ENCODE results near the gene PRRC2B. TPM values are rescaled to one million over a fixed set of nuclear protein-coding genes. Genes with fewer than 3 reads are reported as not detected.
"Not testable (repeated sequence)": the region's sequence is repeated elsewhere in the genome, so short reads cannot be mapped to it uniquely, and the experiment has no call there.

The PRRC2B gene
- total RNA-seq (2021; ENCODE audit: unreplicated experiment): 200 TPM
- 124 TPM for polyA plus RNA-seq (2012; ENCODE audit: insufficient read length)
- percentile 92 among the genes with signal in this experiment for Bru-seq, nascent RNA
- BruChase-seq, experiment 1, labeled RNA remaining after a 2-hour chase: percentile 90 among the genes with signal in this experiment
- BruChase-seq, experiment 2, labeled RNA remaining after a 6-hour chase: percentile 95 among the genes with signal in this experiment
- long read RNA-seq, full-length matches to known transcripts: 4 of 117 reads
- long read RNA-seq, partial matches to known transcripts: 94 of 117 reads
- long read RNA-seq, other reads (novel, unspliced or antisense): 19 of 117 reads

DNA sequence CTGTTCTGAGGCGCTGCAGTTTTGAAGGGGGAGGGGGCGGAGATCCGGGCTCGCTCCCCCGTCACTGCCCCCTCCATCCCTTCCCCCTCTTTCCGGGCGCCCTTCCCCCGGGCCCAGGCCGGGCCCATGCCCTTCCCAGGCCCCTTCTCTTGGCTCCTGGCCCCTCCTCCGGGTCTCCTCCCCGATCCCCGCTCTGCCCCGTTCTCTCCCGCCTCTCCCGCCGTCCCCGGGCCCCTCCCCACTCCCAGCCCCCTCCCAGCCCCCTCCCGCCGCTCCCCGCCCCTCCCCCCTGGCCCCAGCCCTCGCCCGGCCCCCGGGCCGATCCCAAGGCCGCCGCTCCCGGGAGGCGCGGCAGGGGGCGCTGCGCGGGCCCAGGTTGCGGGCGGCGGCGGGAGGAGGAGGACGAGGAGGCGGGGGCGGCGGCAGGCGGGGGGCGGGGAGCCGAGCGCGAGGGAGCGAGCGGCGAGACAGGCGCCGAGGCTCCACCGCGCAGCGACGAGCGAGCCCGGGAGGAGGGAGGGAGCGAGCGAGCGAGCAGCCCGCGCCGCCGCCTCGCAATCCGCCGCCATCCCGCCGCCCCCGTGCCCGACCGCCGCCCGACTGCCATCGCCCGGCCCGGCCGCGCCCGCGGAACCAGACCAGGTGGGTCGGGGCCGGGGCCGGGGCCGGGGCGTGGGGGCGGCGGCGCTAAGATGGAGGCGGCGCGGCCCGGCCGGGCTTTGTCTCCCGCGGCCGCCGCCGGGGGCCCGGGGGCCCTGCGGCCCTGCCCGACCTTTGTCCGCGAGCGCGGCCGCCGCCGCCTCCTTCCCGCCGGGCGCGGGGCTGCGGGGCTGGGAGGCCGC, at the start of gene PRRC2B:
Gene PRRC2B, plus strand, starts transcription at position 465 of the 842 bp plus-strand sequence. CDS start 36,059 bp downstream, outside the sequence.
- in situ Hi-C loops (cut with HindIII; ENCODE audit: low pct_unique_long_range_greater_than_20kb, low sequenced_read_pairs) (no loop called here), intact Hi-C loops (cut with micrococcal nuclease; ENCODE audit: unreplicated experiment) (no loop called here)
- Histone ChIP-seq H3K27ac (ENCODE audit: low read length) (peak within 1 kb of the TSS; percentile 90), H3K4me1 (ENCODE audit: control insufficient read depth, insufficient read depth, low read length) (peaks cover 21% of the 10 kb centered on the region), H3K36me3 (ENCODE audit: control insufficient read depth, insufficient read depth, low read length) (peaks cover 2% of the 10 kb centered on the region), H3K9me3 (ENCODE audit: control insufficient read depth, insufficient read depth, low read depth, low read length) (no peaks in the 10 kb centered on the region), H3K27me3 (ENCODE audit: control insufficient read depth, insufficient read depth, low read length) (no peaks in the 10 kb centered on the region), H3K4me3 (ENCODE audit: low read depth in 2 of 2, low read length in 2 of 2) (peak within 1 kb of the TSS; percentile 85 to 88)
- TF ChIP-seq, protein P1, sequence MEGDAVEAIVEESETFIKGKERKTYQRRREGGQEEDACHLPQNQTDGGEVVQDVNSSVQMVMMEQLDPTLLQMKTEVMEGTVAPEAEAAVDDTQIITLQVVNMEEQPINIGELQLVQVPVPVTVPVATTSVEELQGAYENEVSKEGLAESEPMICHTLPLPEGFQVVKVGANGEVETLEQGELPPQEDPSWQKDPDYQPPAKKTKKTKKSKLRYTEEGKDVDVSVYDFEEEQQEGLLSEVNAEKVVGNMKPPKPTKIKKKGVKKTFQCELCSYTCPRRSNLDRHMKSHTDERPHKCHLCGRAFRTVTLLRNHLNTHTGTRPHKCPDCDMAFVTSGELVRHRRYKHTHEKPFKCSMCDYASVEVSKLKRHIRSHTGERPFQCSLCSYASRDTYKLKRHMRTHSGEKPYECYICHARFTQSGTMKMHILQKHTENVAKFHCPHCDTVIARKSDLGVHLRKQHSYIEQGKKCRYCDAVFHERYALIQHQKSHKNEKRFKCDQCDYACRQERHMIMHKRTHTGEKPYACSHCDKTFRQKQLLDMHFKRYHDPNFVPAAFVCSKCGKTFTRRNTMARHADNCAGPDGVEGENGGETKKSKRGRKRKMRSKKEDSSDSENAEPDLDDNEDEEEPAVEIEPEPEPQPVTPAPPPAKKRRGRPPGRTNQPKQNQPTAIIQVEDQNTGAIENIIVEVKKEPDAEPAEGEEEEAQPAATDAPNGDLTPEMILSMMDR (IDR thresholded peaks at IDR 0.05): peak; percentile 88
- no peak for TF ChIP-seq TCF7L2 (IDR thresholded peaks at IDR 0.05; ENCODE audit: low read depth, low read length)
- TF ChIP-seq, protein P2, sequence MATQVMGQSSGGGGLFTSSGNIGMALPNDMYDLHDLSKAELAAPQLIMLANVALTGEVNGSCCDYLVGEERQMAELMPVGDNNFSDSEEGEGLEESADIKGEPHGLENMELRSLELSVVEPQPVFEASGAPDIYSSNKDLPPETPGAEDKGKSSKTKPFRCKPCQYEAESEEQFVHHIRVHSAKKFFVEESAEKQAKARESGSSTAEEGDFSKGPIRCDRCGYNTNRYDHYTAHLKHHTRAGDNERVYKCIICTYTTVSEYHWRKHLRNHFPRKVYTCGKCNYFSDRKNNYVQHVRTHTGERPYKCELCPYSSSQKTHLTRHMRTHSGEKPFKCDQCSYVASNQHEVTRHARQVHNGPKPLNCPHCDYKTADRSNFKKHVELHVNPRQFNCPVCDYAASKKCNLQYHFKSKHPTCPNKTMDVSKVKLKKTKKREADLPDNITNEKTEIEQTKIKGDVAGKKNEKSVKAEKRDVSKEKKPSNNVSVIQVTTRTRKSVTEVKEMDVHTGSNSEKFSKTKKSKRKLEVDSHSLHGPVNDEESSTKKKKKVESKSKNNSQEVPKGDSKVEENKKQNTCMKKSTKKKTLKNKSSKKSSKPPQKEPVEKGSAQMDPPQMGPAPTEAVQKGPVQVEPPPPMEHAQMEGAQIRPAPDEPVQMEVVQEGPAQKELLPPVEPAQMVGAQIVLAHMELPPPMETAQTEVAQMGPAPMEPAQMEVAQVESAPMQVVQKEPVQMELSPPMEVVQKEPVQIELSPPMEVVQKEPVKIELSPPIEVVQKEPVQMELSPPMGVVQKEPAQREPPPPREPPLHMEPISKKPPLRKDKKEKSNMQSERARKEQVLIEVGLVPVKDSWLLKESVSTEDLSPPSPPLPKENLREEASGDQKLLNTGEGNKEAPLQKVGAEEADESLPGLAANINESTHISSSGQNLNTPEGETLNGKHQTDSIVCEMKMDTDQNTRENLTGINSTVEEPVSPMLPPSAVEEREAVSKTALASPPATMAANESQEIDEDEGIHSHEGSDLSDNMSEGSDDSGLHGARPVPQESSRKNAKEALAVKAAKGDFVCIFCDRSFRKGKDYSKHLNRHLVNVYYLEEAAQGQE (IDR thresholded peaks at IDR 0.05; ENCODE audit: insufficient read depth in 1 of 2, low read depth in 2 of 2, low read length in 1 of 2): no peak
- peak; percentile 46; the same call in 1 of the 2 replicates for TF ChIP-seq SIN3A (IDR thresholded peaks at IDR 0.05; ENCODE audit: borderline replicate concordance, insufficient read depth, low read depth, low read length)
- no peak for TF ChIP-seq POLR2AphosphoS5 (IDR thresholded peaks at IDR 0.05; ENCODE audit: low read depth, low read length)
- no TSS peak for BruUV-seq (replicated peaks)
- peak; percentile 67 for ATAC-seq
- ChIA-PET CTCF (no interaction called here), POLR2A (no interaction called here)
- no peak for DNase-seq (ENCODE audit: low read depth, low spot score)

DNA sequence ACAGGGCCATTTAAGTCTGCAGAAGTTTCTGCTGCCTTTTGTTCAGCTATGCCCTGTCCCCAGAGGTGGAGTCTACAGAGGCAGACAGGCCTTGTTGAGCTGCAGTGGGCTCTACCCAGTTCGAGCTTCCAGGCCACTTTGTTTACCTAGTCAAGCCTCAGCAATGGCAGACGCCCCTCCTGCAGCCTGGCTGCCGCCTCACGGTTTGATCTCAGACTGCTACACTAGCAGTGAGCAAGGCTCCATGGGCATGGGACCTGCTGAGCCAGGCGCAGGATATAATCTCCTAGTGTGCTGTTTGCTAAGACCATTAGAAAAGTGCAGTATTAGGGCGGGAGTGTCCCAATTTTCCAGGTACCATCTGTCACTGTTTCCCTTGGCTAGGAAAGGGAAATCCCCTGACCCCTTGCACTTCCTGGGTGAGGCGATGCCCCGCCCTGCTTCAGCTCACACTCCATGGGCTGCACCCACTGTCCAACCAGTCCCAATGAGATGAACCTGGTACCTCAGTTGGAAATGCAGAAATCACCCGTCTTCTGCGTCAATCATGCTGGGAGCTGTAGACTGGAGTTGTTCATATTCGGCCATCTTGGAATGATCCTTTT, 48.9 kb upstream of the PRRC2B start:
- POLR2A ChIA-PET; H3K36me3 ChIP-seq (ENCODE audit: control insufficient read depth, insufficient read depth, low read length); H3K4me1 ChIP-seq (ENCODE audit: control insufficient read depth, insufficient read depth, low read length); H3K4me3 ChIP-seq (ENCODE audit: low read depth in 2 of 2, low read length in 2 of 2); H3K27me3 ChIP-seq (ENCODE audit: control insufficient read depth, insufficient read depth, low read length); intact Hi-C loops (cut with micrococcal nuclease; ENCODE audit: unreplicated experiment); ATAC-seq; CTCF ChIA-PET; DNase-seq (ENCODE audit: low read depth, low spot score); H3K9me3 ChIP-seq (ENCODE audit: control insufficient read depth, insufficient read depth, low read depth, low read length); BruUV-seq (replicated peaks); H3K27ac ChIP-seq (ENCODE audit: low read length); in situ Hi-C loops (cut with HindIII; ENCODE audit: low pct_unique_long_range_greater_than_20kb, low sequenced_read_pairs): not testable (repeated sequence)

All from Panc1 (cell line).